Measurements from ENCODE around the gene EPB41L1. TPM values are rescaled to one million over a fixed set of nuclear protein-coding genes. Genes with fewer than 3 reads are reported as not detected.

The EPB41L1 gene
- total RNA-seq, 2 experiments from 2014 or later, result 0.57 to 1.1 TPM

GRCh38 chr20:36238760-36239159 is 84.2 kb downstream of the EPB41L1 start:
- H3K36me3 Mint-ChIP-seq (ENCODE audit: low read depth), result peaks cover 10% of the 10 kb centered on the region
- no peak overlapping the region for H3K4me3 Mint-ChIP-seq
- peaks cover 36% of the 10 kb centered on the region for H3K4me1 Mint-ChIP-seq (ENCODE audit: low read depth)
- no peak overlapping the region for H3K27ac Mint-ChIP-seq
- DNase-seq, result no peak
- intact Hi-C loops (cut with micrococcal nuclease), result no loop called here
- H3K9me3 Mint-ChIP-seq, result no peaks in the 10 kb centered on the region
- CTCF ChIA-PET, result interaction anchor here (0.8 kb wide), 1 partner anchor 36 kb away, joined by 5 read pairs; no protein-coding TSS in a partner anchor
- no peaks in the 10 kb centered on the region for H3K27me3 Mint-ChIP-seq (ENCODE audit: low read depth)

GRCh38 chr20:36240076-36240475 is 85.5 kb downstream of the EPB41L1 start:
- CTCF ChIA-PET, result no interaction called here
- DNase-seq, result no peak
- Mint-ChIP-seq H3K36me3 (ENCODE audit: low read depth) (peaks cover 14% of the 10 kb centered on the region), H3K27me3 (ENCODE audit: low read depth) (no peaks in the 10 kb centered on the region), H3K9me3 (no peaks in the 10 kb centered on the region), H3K27ac (no peak overlapping the region), H3K4me1 (ENCODE audit: low read depth) (peaks cover 40% of the 10 kb centered on the region), H3K4me3 (no peak overlapping the region)
- intact Hi-C loops (cut with micrococcal nuclease), result no loop called here

GRCh38 chr20:36241678-36242077 is 87.1 kb downstream of the EPB41L1 start:
- no peak for DNase-seq
- intact Hi-C loops (cut with micrococcal nuclease), result no loop called here
- Mint-ChIP-seq H3K4me3 (no peak overlapping the region), H3K27ac (no peak overlapping the region), H3K36me3 (ENCODE audit: low read depth) (peaks cover 15% of the 10 kb centered on the region), H3K27me3 (ENCODE audit: low read depth) (no peaks in the 10 kb centered on the region), H3K9me3 (no peaks in the 10 kb centered on the region), H3K4me1 (ENCODE audit: low read depth) (peaks cover 38% of the 10 kb centered on the region)
- CTCF ChIA-PET, result interaction anchor here (1.0 kb wide), 1 partner anchor 197 kb away, joined by 3 read pairs; no protein-coding TSS in a partner anchor

GRCh38 chr20:36243726-36244125 is 89.2 kb downstream of the EPB41L1 start:
- H3K27me3 Mint-ChIP-seq (ENCODE audit: low read depth), result no peaks in the 10 kb centered on the region
- H3K9me3 Mint-ChIP-seq, result no peaks in the 10 kb centered on the region
- CTCF ChIA-PET, result no interaction called here
- intact Hi-C loops (cut with micrococcal nuclease), result no loop called here
- peaks cover 32% of the 10 kb centered on the region for H3K4me1 Mint-ChIP-seq (ENCODE audit: low read depth)
- H3K4me3 Mint-ChIP-seq, result no peak overlapping the region
- no peak for DNase-seq
- peaks cover 19% of the 10 kb centered on the region for H3K36me3 Mint-ChIP-seq (ENCODE audit: low read depth)
- no peak overlapping the region for H3K27ac Mint-ChIP-seq

GRCh38 chr20:36246401-36246800 is 91.9 kb downstream of the EPB41L1 start:
- Mint-ChIP-seq H3K27me3 (ENCODE audit: low read depth) (no peaks in the 10 kb centered on the region), H3K27ac (no peak overlapping the region), H3K9me3 (no peaks in the 10 kb centered on the region), H3K36me3 (ENCODE audit: low read depth) (peaks cover 26% of the 10 kb centered on the region), H3K4me3 (no peak overlapping the region), H3K4me1 (ENCODE audit: low read depth) (peaks cover 20% of the 10 kb centered on the region)
- CTCF ChIA-PET, result interaction anchor here (1.0 kb wide), 1 partner anchor 15 kb away, joined by 3 read pairs; no protein-coding TSS in a partner anchor
- DNase-seq, result no peak
- intact Hi-C loops (cut with micrococcal nuclease), result no loop called here

GRCh38 chr20:36248836-36249235 is 94.3 kb downstream of the EPB41L1 start:
- Mint-ChIP-seq H3K4me1 (ENCODE audit: low read depth) (peaks cover 24% of the 10 kb centered on the region), H3K27ac (no peak overlapping the region), H3K4me3 (no peak overlapping the region), H3K36me3 (ENCODE audit: low read depth) (peaks cover 25% of the 10 kb centered on the region), H3K27me3 (ENCODE audit: low read depth) (no peaks in the 10 kb centered on the region), H3K9me3 (no peaks in the 10 kb centered on the region)
- no peak for DNase-seq
- intact Hi-C loops (cut with micrococcal nuclease), result no loop called here
- CTCF ChIA-PET, result no interaction called here

- no peak for DNase-seq
- Mint-ChIP-seq H3K4me3 (no peak overlapping the region), H3K9me3 (no peaks in the 10 kb centered on the region), H3K27me3 (ENCODE audit: low read depth) (no peaks in the 10 kb centered on the region), H3K4me1 (ENCODE audit: low read depth) (peaks cover 24% of the 10 kb centered on the region), H3K27ac (no peak overlapping the region), H3K36me3 (ENCODE audit: low read depth) (peaks cover 25% of the 10 kb centered on the region)
- intact Hi-C loops (cut with micrococcal nuclease), result no loop called here
- CTCF ChIA-PET, result interaction anchor here (1.4 kb wide), 1 partner anchor 50 kb away, joined by 3 read pairs; no protein-coding TSS in a partner anchor
These were observed 94.9 kb downstream of the EPB41L1 start for GRCh38 chr20:36249450-36249849.

GRCh38 chr20:36251426-36251825 is 96.9 kb downstream of the EPB41L1 start:
- Mint-ChIP-seq H3K36me3 (ENCODE audit: low read depth) (peaks cover 22% of the 10 kb centered on the region), H3K9me3 (no peaks in the 10 kb centered on the region), H3K27ac (no peak overlapping the region), H3K27me3 (ENCODE audit: low read depth) (no peaks in the 10 kb centered on the region), H3K4me3 (no peak overlapping the region), H3K4me1 (ENCODE audit: low read depth) (peaks cover 19% of the 10 kb centered on the region)
- intact Hi-C loops (cut with micrococcal nuclease), result no loop called here
- CTCF ChIA-PET, result interaction anchor here (0.8 kb wide), 1 partner anchor 188 kb away, joined by 3 read pairs; no protein-coding TSS in a partner anchor
- no peak for DNase-seq

GRCh38 chr20:36252511-36252910 is 98.0 kb downstream of the EPB41L1 start:
- Mint-ChIP-seq H3K4me3 (no peak overlapping the region), H3K36me3 (ENCODE audit: low read depth) (peaks cover 23% of the 10 kb centered on the region), H3K27ac (peak overlapping the region; percentile 14), H3K9me3 (no peaks in the 10 kb centered on the region), H3K4me1 (ENCODE audit: low read depth) (peaks cover 15% of the 10 kb centered on the region), H3K27me3 (ENCODE audit: low read depth) (no peaks in the 10 kb centered on the region)
- no peak for DNase-seq
- intact Hi-C loops (cut with micrococcal nuclease), result no loop called here
- CTCF ChIA-PET, result no interaction called here

- H3K4me3 Mint-ChIP-seq, result no peak overlapping the region
- H3K4me1 Mint-ChIP-seq (ENCODE audit: low read depth), result peaks cover 12% of the 10 kb centered on the region
- CTCF ChIA-PET, result interaction anchor here (0.6 kb wide), 1 partner anchor 12 kb away, joined by 3 read pairs; no protein-coding TSS in a partner anchor
- H3K27ac Mint-ChIP-seq, result no peak overlapping the region
- H3K36me3 Mint-ChIP-seq (ENCODE audit: low read depth), result peaks cover 20% of the 10 kb centered on the region
- H3K27me3 Mint-ChIP-seq (ENCODE audit: low read depth), result no peaks in the 10 kb centered on the region
- DNase-seq, result no peak
- H3K9me3 Mint-ChIP-seq, result no peaks in the 10 kb centered on the region
- intact Hi-C loops (cut with micrococcal nuclease), result no loop called here
These were observed 98.5 kb downstream of the EPB41L1 start for GRCh38 chr20:36253036-36253435.

- Mint-ChIP-seq H3K4me1 (ENCODE audit: low read depth) (peaks cover 9% of the 10 kb centered on the region), H3K27ac (no peak overlapping the region), H3K4me3 (no peak overlapping the region), H3K9me3 (no peaks in the 10 kb centered on the region), H3K27me3 (ENCODE audit: low read depth) (no peaks in the 10 kb centered on the region), H3K36me3 (ENCODE audit: low read depth) (peaks cover 13% of the 10 kb centered on the region)
- CTCF ChIA-PET, result no interaction called here
- intact Hi-C loops (cut with micrococcal nuclease), result no loop called here
- DNase-seq, result no peak
These were observed 99.5 kb downstream of the EPB41L1 start for GRCh38 chr20:36254076-36254475.

GRCh38 chr20:36255445-36255844 is 100.9 kb downstream of the EPB41L1 start:
- Mint-ChIP-seq H3K4me3 (no peak overlapping the region), H3K4me1 (ENCODE audit: low read depth) (peaks cover 6% of the 10 kb centered on the region), H3K27ac (no peak overlapping the region), H3K36me3 (ENCODE audit: low read depth) (peaks cover 11% of the 10 kb centered on the region), H3K9me3 (no peaks in the 10 kb centered on the region), H3K27me3 (ENCODE audit: low read depth) (no peaks in the 10 kb centered on the region)
- DNase-seq, result no peak
- CTCF ChIA-PET, result interaction anchor here (0.6 kb wide), 1 partner anchor 121 kb away, joined by 3 read pairs; no protein-coding TSS in a partner anchor
- intact Hi-C loops (cut with micrococcal nuclease), result no loop called here

- Mint-ChIP-seq H3K36me3 (ENCODE audit: low read depth) (peaks cover 6% of the 10 kb centered on the region), H3K27ac (no peak overlapping the region), H3K9me3 (no peaks in the 10 kb centered on the region), H3K4me3 (no peak overlapping the region), H3K4me1 (ENCODE audit: low read depth) (no peaks in the 10 kb centered on the region), H3K27me3 (ENCODE audit: low read depth) (no peaks in the 10 kb centered on the region)
- intact Hi-C loops (cut with micrococcal nuclease), result no loop called here
- CTCF ChIA-PET, result interaction anchor here (0.6 kb wide), 1 partner anchor 180 kb away, joined by 3 read pairs; no protein-coding TSS in a partner anchor
- no peak for DNase-seq
These were observed 104.9 kb downstream of the EPB41L1 start for GRCh38 chr20:36259177-36260061.

Data from activated naive CD4-positive, alpha-beta T cell treated with anti-CD3 and anti-CD28 coated beads for 36 hours (primary cell).